ENCODE data around the gene NDUFA1. TPM values are rescaled to one million over a fixed set of nuclear protein-coding genes. Genes with fewer than 3 reads are reported as not detected.
"Not testable (repeated sequence)": the region's sequence is repeated elsewhere in the genome, so short reads cannot be mapped to it uniquely, and the experiment has no call there.

NDUFA1 gene
- polyA plus RNA-seq, 3 donors from 2014 or later = 274 to 448 (median 365) TPM

- no peaks in the 10 kb centered on the region for H3K27me3 Mint-ChIP-seq (ENCODE audit: low read depth in 3 of 3)
- H3K36me3 Mint-ChIP-seq = no peaks in the 10 kb centered on the region
Observed at GRCh38 chrX:119880552-119881437, 9.2 kb downstream of the NDUFA1 start.

GRCh38 chrX:119885554-119886428 is 14.2 kb downstream of the NDUFA1 start:
- Mint-ChIP-seq H3K27ac (peak overlapping the region in 3 of 6 donors; percentile 24 to 46 (median 31)), H3K27me3 (ENCODE audit: low read depth in 3 of 3) (no peaks in the 10 kb centered on the region), H3K9me3 (peaks cover 0 to 2% (median 0%) of the 10 kb centered on the region in 6 donors), H3K4me3 (peak overlapping the region; percentile 42 to 67 (median 52)), H3K36me3 (no peaks in the 10 kb centered on the region), H3K4me1 (peaks cover 13 to 14% of the 10 kb centered on the region in 2 donors)
- DNase-seq = peak; percentile 35 to 48 (median 37)

More at GRCh38 chrX:119880552-119881437, 9.2 kb downstream of the NDUFA1 start:
- H3K9me3 Mint-ChIP-seq = peaks cover 0 to 3% (median 0%) of the 10 kb centered on the region in 6 donors
- H3K4me3 Mint-ChIP-seq = no peak overlapping the region
- peaks cover 8 to 13% of the 10 kb centered on the region in 2 donors for H3K4me1 Mint-ChIP-seq
- DNase-seq = peak; percentile 27 to 49 (median 29)
- H3K27ac Mint-ChIP-seq = peak overlapping the region in 4 of 6 donors; percentile 25 to 60 (median 58)

- peaks cover 0 to under 1% (median 0%) of the 10 kb centered on the region in 3 donors for H3K27me3 Mint-ChIP-seq (ENCODE audit: low read depth in 3 of 3)
- H3K4me1 Mint-ChIP-seq = peaks cover 13 to 14% of the 10 kb centered on the region in 2 donors
- no peak overlapping the region for H3K27ac Mint-ChIP-seq
- H3K4me3 Mint-ChIP-seq = peak overlapping the region in 3 of 5 donors; percentile 36 to 60 (median 55)
- H3K9me3 Mint-ChIP-seq = peaks cover 0 to 2% (median 0%) of the 10 kb centered on the region in 6 donors
- H3K36me3 Mint-ChIP-seq = no peaks in the 10 kb centered on the region
- DNase-seq = peak; percentile 43 to 59 (median 46)
Observed at GRCh38 chrX:119887721-119888425, 16.2 kb downstream of the NDUFA1 start.

- DNase-seq; H3K27me3 Mint-ChIP-seq (ENCODE audit: low read depth in 3 of 3); H3K4me3 Mint-ChIP-seq; H3K36me3 Mint-ChIP-seq; H3K9me3 Mint-ChIP-seq; H3K27ac Mint-ChIP-seq: not testable (repeated sequence)
- peaks cover 12 to 14% of the 10 kb centered on the region in 2 donors for H3K4me1 Mint-ChIP-seq
Observed at GRCh38 chrX:119890626-119891025, 19.0 kb downstream of the NDUFA1 start.

GRCh38 chrX:119891961-119892692 is 20.5 kb downstream of the NDUFA1 start:
- H3K4me1 Mint-ChIP-seq; H3K9me3 Mint-ChIP-seq; H3K36me3 Mint-ChIP-seq; DNase-seq; H3K4me3 Mint-ChIP-seq; H3K27ac Mint-ChIP-seq; H3K27me3 Mint-ChIP-seq (ENCODE audit: low read depth in 3 of 3): not testable (repeated sequence)

GRCh38 chrX:119895843-119896326 is 24.3 kb downstream of the NDUFA1 start, which contains the start of gene AKAP14:
TSS of gene AKAP14 (plus strand) at chrX:119895893. CDS start at chrX:119903224, 7,331 bp downstream.
- H3K4me3 Mint-ChIP-seq = no peak within 1 kb of the TSS
- H3K4me1 Mint-ChIP-seq = no peaks in the 10 kb centered on the region
- no peaks in the 10 kb centered on the region for H3K36me3 Mint-ChIP-seq
- no peak within 1 kb of the TSS for H3K27ac Mint-ChIP-seq
- no peak for DNase-seq
- no peaks in the 10 kb centered on the region for H3K9me3 Mint-ChIP-seq
- peaks cover 0 to 2% (median 1%) of the 10 kb centered on the region in 3 donors for H3K27me3 Mint-ChIP-seq (ENCODE audit: low read depth in 3 of 3)

- DNase-seq = no peak
- Mint-ChIP-seq H3K27ac (no peak overlapping the region), H3K4me1 (no peaks in the 10 kb centered on the region), H3K4me3 (no peak overlapping the region), H3K27me3 (ENCODE audit: low read depth in 3 of 3) (peaks cover 0 to 1% (median 0%) of the 10 kb centered on the region in 3 donors), H3K9me3 (no peaks in the 10 kb centered on the region), H3K36me3 (no peaks in the 10 kb centered on the region)
Observed at GRCh38 chrX:119899125-119899524, 27.5 kb downstream of the NDUFA1 start.

- H3K27ac Mint-ChIP-seq = no peak overlapping the region
- peaks cover 0 to 1% (median 1%) of the 10 kb centered on the region in 3 donors for H3K27me3 Mint-ChIP-seq (ENCODE audit: low read depth in 3 of 3)
- no peak overlapping the region for H3K4me3 Mint-ChIP-seq
- no peak for DNase-seq
- H3K9me3 Mint-ChIP-seq = no peaks in the 10 kb centered on the region
- H3K36me3 Mint-ChIP-seq = no peaks in the 10 kb centered on the region
- no peaks in the 10 kb centered on the region for H3K4me1 Mint-ChIP-seq
Observed at GRCh38 chrX:119900976-119901375, 29.3 kb downstream of the NDUFA1 start.

- no peak overlapping the region for H3K4me3 Mint-ChIP-seq
- no peaks in the 10 kb centered on the region for H3K4me1 Mint-ChIP-seq
- H3K27ac Mint-ChIP-seq = no peak overlapping the region
- DNase-seq = no peak
- H3K36me3 Mint-ChIP-seq = peaks cover 0 to 4% (median 0%) of the 10 kb centered on the region in 3 donors
- peaks cover 0 to 4% (median 0%) of the 10 kb centered on the region in 3 donors for H3K27me3 Mint-ChIP-seq (ENCODE audit: low read depth in 3 of 3)
- H3K9me3 Mint-ChIP-seq = no peaks in the 10 kb centered on the region
Observed at GRCh38 chrX:119916310-119916709, 44.7 kb downstream of the NDUFA1 start.

GRCh38 chrX:119917877-119918276 is 46.2 kb downstream of the NDUFA1 start:
- peaks cover 0 to 4% (median 0%) of the 10 kb centered on the region in 3 donors for H3K36me3 Mint-ChIP-seq
- no peak overlapping the region for H3K27ac Mint-ChIP-seq
- H3K4me1 Mint-ChIP-seq = no peaks in the 10 kb centered on the region
- peaks cover 0 to 4% (median 0%) of the 10 kb centered on the region in 3 donors for H3K27me3 Mint-ChIP-seq (ENCODE audit: low read depth in 3 of 3)
- H3K9me3 Mint-ChIP-seq = no peaks in the 10 kb centered on the region
- DNase-seq = no peak
- H3K4me3 Mint-ChIP-seq = no peak overlapping the region

- Mint-ChIP-seq H3K4me3 (no peak overlapping the region), H3K9me3 (no peaks in the 10 kb centered on the region), H3K27me3 (ENCODE audit: low read depth in 3 of 3) (peaks cover 0 to 4% (median 0%) of the 10 kb centered on the region in 3 donors), H3K36me3 (peaks cover 0 to 4% (median 1%) of the 10 kb centered on the region in 3 donors), H3K4me1 (no peaks in the 10 kb centered on the region), H3K27ac (no peak overlapping the region)
- DNase-seq = no peak
Observed at GRCh38 chrX:119919835-119920585, 48.4 kb downstream of the NDUFA1 start.

GRCh38 chrX:119922391-119922790 is 50.8 kb downstream of the NDUFA1 start:
- peaks cover 3 to 10% (median 5%) of the 10 kb centered on the region in 3 donors for H3K36me3 Mint-ChIP-seq
- DNase-seq; H3K9me3 Mint-ChIP-seq; H3K27ac Mint-ChIP-seq; H3K4me3 Mint-ChIP-seq; H3K4me1 Mint-ChIP-seq; H3K27me3 Mint-ChIP-seq (ENCODE audit: low read depth in 3 of 3): not testable (repeated sequence)
